GM23248 (cell line): ENCODE data around the gene TEKT3.

Source experiments
- EZH2 ChIP-seq: fragments of 200-600 bp; sonication (generic); IDR thresholded peaks from 2 replicates; pipeline ENCODE4 v1.6.1; 2018; ENCODE audit warnings: antibody characterized with exemption, mild to moderate bottlenecking; ENCODE audit not compliant: insufficient read depth, poor library complexity, severe bottlenecking
- EZH2phosphoT487 ChIP-seq: fragments of 200-600 bp; sonication (generic); IDR thresholded peaks from 2 replicates; pipeline ENCODE4 v1.6.1; 2018; ENCODE audit warnings: antibody characterized with exemption, moderate library complexity, mild to moderate bottlenecking, low read depth; ENCODE audit not compliant: insufficient read depth

DNA sequence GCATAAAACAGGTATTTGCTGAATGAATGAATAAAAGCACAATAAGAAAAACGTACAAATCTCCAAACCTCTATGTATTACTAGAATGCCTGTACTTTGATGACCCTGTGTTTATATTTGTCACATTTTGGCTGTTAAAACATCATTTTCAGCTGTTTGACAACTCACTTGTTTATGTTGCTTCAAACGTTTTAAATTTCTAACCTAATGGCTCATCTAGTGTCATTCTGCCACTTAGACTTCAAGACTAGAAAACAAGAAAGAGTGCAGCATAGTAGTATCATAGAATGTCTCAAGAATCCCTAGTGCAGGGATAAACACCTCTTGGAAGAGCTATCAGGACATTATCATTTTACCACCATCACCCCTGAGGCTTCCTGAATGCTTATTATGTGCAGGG is 56.9 kb downstream of the TEKT3 start:
- no peak for TF ChIP-seq EZH2phosphoT487
- TF ChIP-seq EZH2: no peak
